T-helper 9 cell (primary cell): ENCODE results near the gene MTERF1.
"Not testable (repeated sequence)": the region's sequence is repeated elsewhere in the genome, so short reads cannot be mapped to it uniquely, and the experiment has no call there.

Experiments
- DNase-seq: peaks from one replicate; pipeline ENCODE4 v3.0.0-alpha.2; 2020

Gene MTERF1

GRCh38 chr7:91883676-91884362, 3.3 kb upstream of the MTERF1 start:
- DNase-seq: no peak

DNA sequence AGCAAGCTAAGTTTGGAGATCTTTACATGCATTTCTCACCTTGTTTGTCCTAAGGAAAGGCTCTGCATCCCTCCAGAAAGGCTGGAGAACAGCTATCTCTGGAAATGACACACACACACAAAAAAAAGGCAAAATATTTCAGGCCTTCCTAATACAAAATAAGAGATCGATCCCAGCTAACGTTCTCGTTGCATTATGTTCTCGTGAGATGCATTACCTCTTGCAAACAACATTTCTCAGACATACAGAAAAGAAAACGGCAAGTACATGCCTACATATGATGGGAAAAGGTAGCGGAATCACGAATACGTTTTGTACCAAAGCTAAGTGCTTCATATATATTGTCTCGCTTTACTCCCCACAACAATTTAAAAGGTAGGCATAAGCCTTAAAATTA, 488 bp downstream of the MTERF1 start:
- no peak for DNase-seq

DNA sequence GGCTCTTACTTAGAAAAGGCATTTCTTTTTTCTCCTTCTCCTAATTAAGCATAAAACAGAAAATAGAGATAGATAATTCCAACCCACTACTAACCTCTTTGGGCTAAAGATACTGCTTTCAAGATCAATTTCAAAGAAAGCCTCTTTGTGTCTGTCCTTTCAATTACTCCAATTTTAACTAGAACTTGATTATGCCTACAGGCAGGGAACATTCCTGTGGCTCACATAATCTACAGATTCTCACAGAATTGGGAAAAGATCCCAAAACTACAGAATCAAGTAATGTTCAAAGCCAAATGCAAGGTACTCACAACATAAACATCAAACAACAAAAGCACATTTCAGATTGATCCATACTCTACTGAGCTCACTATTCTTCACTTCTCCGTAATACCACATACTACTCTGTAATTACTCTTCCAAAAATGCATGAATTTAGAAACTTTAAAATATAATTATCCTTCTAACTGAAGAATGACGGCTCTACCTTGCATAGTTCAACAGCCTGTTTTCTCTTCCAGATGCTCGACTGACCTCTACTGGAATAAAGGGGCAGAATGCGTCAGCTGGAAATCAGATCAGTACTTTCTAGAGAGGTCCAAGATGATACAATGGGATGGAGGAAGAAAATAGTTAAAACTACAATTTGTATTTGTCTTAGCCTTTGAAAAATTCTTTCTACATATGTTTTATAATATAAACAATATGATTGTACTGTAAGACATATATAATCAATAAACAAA, 3.9 kb downstream of the MTERF1 start:
- DNase-seq: no peak

DNA sequence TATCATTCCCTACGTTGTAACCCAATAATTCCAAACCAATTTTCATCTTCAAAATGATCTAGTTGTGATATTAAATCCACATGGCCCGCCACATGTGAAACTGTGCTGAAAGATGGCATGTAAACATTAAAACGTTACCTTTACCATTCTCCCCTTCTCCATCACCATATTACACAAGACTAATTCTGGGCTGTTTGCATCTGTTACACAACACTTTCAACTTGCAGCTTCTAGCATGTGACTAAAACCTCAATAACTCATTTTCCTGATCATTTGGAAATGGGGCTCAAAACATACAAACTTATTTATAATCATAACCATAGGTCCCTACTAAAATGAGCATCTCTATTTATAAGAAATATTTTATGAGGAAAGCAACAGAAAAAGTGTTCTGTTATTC, 4.7 kb downstream of the MTERF1 start:
- no peak for DNase-seq

GRCh38 chr7:91872928-91873327, 7.6 kb downstream of the MTERF1 start:
- DNase-seq: no peak

- no peak for DNase-seq
Observed at GRCh38 chr7:91872069-91872468, 8.4 kb downstream of the MTERF1 start.

- no peak for DNase-seq
Observed at GRCh38 chr7:91869661-91870060, 10.8 kb downstream of the MTERF1 start.

DNA sequence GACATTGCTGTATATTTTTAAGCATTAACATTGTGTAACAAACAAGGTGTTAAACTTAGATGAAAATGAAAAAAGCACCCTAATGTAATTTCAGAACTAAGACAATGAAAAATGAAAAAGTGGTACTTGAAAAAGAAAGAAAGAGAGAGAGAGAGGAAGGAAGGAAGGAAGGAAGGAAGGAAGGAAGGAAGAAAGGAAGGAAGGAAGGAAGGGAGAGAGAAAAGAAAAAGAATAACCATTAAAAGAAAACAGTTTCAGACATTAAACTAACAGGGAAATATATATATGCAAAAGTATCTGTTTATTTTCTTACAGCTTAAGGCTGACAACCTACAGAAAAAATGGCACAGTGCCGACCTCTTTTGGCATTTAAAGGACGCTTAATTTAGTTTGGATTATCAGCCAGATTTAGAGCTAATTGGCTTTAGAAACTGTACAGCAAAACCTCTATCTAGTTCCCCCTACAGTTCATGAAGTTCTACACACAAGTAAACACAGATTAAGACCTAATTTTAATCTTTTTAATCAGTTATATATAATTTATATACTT, 13.8 kb downstream of the MTERF1 start:
- no peak for DNase-seq

DNA sequence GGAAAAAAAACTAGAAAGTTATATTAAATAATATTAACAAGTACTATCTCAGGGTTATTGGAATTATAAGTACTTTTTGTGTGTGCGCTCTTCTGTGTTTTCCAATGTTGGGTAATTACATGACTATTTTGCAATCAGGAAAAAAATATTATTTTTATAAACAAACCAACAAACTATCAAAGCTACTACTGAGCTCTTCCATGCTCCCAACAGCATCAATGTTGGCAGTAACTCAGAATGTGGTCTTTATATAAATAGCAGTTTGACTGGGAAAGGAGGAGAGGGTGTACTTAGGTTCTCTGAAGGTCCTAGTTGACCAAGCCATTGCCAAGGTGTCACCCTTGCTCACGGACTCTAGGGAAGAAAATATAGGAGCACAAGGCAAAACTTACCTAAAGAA, 15.0 kb downstream of the MTERF1 start:
- DNase-seq: no peak

GRCh38 chr7:91864604-91865003, 15.9 kb downstream of the MTERF1 start:
- not testable (repeated sequence) for DNase-seq

- DNase-seq: no peak
Observed at GRCh38 chr7:91864070-91864469, 16.4 kb downstream of the MTERF1 start.

GRCh38 chr7:91852263-91852741, 28.2 kb downstream of the MTERF1 start:
- no peak for DNase-seq

GRCh38 chr7:91850455-91850854, 30.0 kb downstream of the MTERF1 start:
- DNase-seq: no peak

- DNase-seq: no peak
Observed at GRCh38 chr7:91847876-91848588, 32.5 kb downstream of the MTERF1 start.

DNA sequence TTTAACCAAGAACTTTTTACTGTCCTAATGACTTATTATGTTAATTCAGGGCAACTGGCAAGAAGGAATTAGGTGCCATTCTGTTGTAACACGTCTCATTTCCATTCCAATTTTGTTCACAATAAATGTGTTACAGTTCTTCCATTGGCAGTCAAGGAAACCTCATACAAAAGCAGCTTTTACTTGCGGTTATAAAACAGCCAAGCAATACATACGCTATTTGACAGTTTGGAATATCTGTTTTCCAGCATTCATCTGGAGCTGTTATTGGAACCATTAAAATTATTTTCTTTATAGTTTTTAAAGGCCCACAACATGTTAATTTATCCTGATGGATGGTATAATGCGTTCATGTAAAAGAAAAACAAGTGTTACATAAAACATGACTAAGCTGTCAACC, 33.3 kb downstream of the MTERF1 start:
- no peak for DNase-seq

- no peak for DNase-seq
Observed at GRCh38 chr7:91846436-91846835, 34.1 kb downstream of the MTERF1 start.

DNA sequence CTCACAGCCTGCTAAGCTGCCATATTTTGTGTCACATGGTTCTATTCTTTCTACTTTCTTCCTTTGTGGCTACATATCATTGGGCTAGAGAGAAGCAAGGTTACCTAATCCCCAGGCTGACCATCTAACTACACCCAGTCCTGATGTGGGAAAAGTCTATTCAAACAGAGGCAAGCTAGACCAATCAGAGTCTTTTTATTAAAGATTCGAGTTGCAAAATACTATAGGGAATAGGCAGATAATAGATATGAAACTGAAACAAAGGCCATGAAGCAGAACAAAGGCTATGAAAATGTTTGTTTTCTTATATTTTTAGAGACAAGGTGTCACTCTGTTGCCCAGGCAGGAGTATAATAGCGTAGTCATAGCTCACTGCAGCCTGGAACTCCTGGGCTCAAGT, 36.7 kb downstream of the MTERF1 start:
- no peak for DNase-seq

- DNase-seq: no peak
Observed at GRCh38 chr7:91838439-91838838, 42.1 kb downstream of the MTERF1 start.

GRCh38 chr7:91837397-91838070, 43.0 kb downstream of the MTERF1 start:
- no peak for DNase-seq

- no peak for DNase-seq
Observed at GRCh38 chr7:91835826-91836368, 44.6 kb downstream of the MTERF1 start.

DNA sequence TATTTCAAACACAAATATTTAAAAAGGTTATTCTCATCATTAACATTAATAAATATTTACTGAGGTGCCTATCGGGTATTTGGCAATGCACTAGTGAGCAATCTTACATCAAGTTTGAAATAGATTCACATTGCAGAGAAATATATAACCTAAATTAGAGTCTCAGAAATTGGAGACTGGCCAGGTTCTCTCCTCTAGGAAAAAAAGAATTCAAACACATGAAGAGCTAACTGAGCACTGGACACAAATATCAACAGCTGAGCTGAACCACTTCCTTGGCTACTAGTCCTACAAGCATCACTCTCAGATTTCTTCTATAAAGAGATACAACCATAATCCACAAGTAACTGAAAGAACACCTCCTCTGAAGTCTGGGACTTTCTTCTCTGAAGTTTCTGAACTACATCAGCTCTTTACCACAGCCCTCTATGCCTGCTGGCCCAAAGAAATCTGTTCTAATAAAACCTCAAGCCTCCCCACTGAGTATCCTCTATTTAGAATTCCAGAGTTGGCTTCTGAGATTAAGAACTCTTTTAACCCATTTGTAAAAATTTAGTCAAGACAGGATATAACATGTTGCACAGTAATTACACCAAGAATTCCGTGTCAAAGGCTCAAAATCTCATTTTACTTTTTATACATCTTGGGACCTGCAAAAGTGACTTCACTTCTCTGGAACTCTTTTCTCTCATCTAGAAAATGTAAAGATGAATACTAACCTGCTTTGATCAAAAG, 45.2 kb downstream of the MTERF1 start:
- no peak for DNase-seq
